Measurements from ENCODE around the gene TTC32. TPM values are rescaled to one million over a fixed set of nuclear protein-coding genes. Genes with fewer than 3 reads are reported as not detected.

Gene TTC32
- total and polyA plus RNA-seq, 2 donors from 2014 or later = 8.6 to 17.7 TPM

GRCh38 chr2:19872302-19872701, 29.5 kb downstream of the TTC32 start:
- H3K27ac ChIP-seq (ENCODE audit: low read depth in 2 of 2, low read length in 2 of 2) = no peak overlapping the region
- no peaks in the 10 kb centered on the region for H3K4me1 ChIP-seq (ENCODE audit: control insufficient read depth in 2 of 3, insufficient read depth in 2 of 3, low read depth in 1 of 3, low read length in 3 of 3)
- no peak overlapping the region for H3K4me3 ChIP-seq (ENCODE audit: low read length in 3 of 3)
- no peak overlapping the region for H3K9ac ChIP-seq (ENCODE audit: low read length in 3 of 3)
- intact Hi-C loops (cut with DNase I) = no loop called here
- H3K9me3 ChIP-seq (ENCODE audit: control insufficient read depth in 2 of 3, insufficient read depth in 1 of 3, low read length in 3 of 3) = no peaks in the 10 kb centered on the region
- FAIRE-seq (no peak), DNase-seq (no peak)
- no peaks in the 10 kb centered on the region for H3K36me3 ChIP-seq (ENCODE audit: control insufficient read depth in 2 of 3, insufficient read depth in 3 of 3, low read length in 3 of 3)
- no peak for TF ChIP-seq CTCF (IDR thresholded peaks at IDR 0.05; ENCODE audit: borderline replicate concordance, extremely low read depth, insufficient read depth)
- H3K27me3 ChIP-seq (ENCODE audit: control insufficient read depth, insufficient read depth, low read length) = no peaks in the 10 kb centered on the region

DNA sequence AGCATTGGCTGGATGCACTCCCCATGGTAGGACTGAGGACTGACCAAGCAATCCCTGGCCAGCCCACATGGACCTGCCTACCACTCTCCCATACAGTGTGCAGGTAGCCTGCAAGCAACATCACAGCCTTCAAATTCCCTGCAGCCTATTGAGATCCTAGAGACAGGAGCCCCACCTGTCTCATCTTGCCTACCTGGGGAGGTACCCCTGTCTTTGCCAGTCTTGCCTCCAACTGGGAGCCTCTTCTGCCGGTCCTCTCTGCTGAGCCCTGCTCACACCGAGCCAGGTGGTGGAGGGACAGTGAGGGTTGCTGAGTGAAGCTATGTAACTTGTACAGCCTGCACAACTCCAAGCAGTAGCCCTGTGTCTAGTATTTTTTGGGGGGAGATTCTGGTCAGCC, 29.9 kb downstream of the TTC32 start:
- FAIRE-seq (no peak), DNase-seq (no peak)
- TF ChIP-seq CTCF (IDR thresholded peaks at IDR 0.05; ENCODE audit: borderline replicate concordance, extremely low read depth, insufficient read depth) = no peak
- Histone ChIP-seq H3K27ac (ENCODE audit: low read depth in 2 of 2, low read length in 2 of 2) (no peak overlapping the region), H3K9me3 (ENCODE audit: control insufficient read depth in 2 of 3, insufficient read depth in 1 of 3, low read length in 3 of 3) (no peaks in the 10 kb centered on the region), H3K27me3 (ENCODE audit: control insufficient read depth, insufficient read depth, low read length) (no peaks in the 10 kb centered on the region), H3K9ac (ENCODE audit: low read length in 3 of 3) (no peak overlapping the region), H3K4me3 (ENCODE audit: low read length in 3 of 3) (no peak overlapping the region), H3K4me1 (ENCODE audit: control insufficient read depth in 2 of 3, insufficient read depth in 2 of 3, low read depth in 1 of 3, low read length in 3 of 3) (no peaks in the 10 kb centered on the region), H3K36me3 (ENCODE audit: control insufficient read depth in 2 of 3, insufficient read depth in 3 of 3, low read length in 3 of 3) (no peaks in the 10 kb centered on the region)
- intact Hi-C loops (cut with DNase I) = no loop called here

GRCh38 chr2:19870792-19871191, 31.0 kb downstream of the TTC32 start:
- Histone ChIP-seq H3K36me3 (ENCODE audit: control insufficient read depth in 2 of 3, insufficient read depth in 3 of 3, low read length in 3 of 3) (no peaks in the 10 kb centered on the region), H3K9ac (ENCODE audit: low read length in 3 of 3) (no peak overlapping the region), H3K4me1 (ENCODE audit: control insufficient read depth in 2 of 3, insufficient read depth in 2 of 3, low read depth in 1 of 3, low read length in 3 of 3) (no peaks in the 10 kb centered on the region), H3K9me3 (ENCODE audit: control insufficient read depth in 2 of 3, insufficient read depth in 1 of 3, low read length in 3 of 3) (no peaks in the 10 kb centered on the region), H3K27me3 (ENCODE audit: control insufficient read depth, insufficient read depth, low read length) (no peaks in the 10 kb centered on the region), H3K27ac (ENCODE audit: low read depth in 2 of 2, low read length in 2 of 2) (no peak overlapping the region), H3K4me3 (ENCODE audit: low read length in 3 of 3) (no peak overlapping the region)
- DNase-seq = no peak
- intact Hi-C loops (cut with DNase I) = no loop called here
- FAIRE-seq = no peak
- TF ChIP-seq CTCF (IDR thresholded peaks at IDR 0.05; ENCODE audit: borderline replicate concordance, extremely low read depth, insufficient read depth) = no peak

Measured in kidney (tissue), 14 donors.